Measurements from ENCODE around the gene NDUFC1. TPM values are rescaled to one million over a fixed set of nuclear protein-coding genes. Genes with fewer than 3 reads are reported as not detected.
"Not testable (repeated sequence)": the region's sequence is repeated elsewhere in the genome, so short reads cannot be mapped to it uniquely, and the experiment has no call there.

NDUFC1 gene
- 46.7 TPM for polyA plus RNA-seq (2013, experiment 1 of 2; ENCODE audit: insufficient read length)
- polyA plus RNA-seq (2013, experiment 2 of 2; ENCODE audit: insufficient read length): 51.8 TPM

- DNase-seq: peak; percentile 29
Measured at GRCh38 chr4:139301821-139302611, at the start of gene NDUFC1. Gene NDUFC1, minus strand, starts transcription at chr4:139302477. Its CDS starts 6,679 bp downstream, at chr4:139295798.

- DNase-seq: no peak
Measured at GRCh38 chr4:139337612-139338011, 35.3 kb upstream of the NDUFC1 start.

GRCh38 chr4:139333046-139333445, 30.8 kb upstream of the NDUFC1 start:
- no peak for DNase-seq

DNA sequence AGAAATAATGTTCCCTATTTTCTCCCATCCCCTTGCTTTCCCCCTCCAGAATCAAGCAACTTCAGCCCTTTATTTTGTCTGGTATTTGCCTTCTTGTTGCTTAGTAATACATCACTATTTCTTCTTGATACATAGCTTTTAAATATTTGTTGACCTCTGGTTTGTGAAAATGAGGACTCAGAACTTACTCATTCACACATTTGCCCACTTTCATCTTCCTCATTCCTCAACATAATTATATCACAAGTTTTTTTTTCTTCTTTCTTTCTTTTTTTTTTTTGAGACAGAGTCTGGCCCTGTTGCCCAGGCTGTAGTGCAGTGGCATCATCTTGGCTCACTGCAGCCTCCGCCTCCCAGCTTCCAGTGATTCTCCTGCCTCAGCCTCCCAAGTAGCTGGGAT, 28.9 kb upstream of the NDUFC1 start:
- DNase-seq: peak; percentile 29

- DNase-seq: no peak
Measured at GRCh38 chr4:139330283-139330682, 28.0 kb upstream of the NDUFC1 start.

- DNase-seq: no peak
Measured at GRCh38 chr4:139329665-139330200, 27.5 kb upstream of the NDUFC1 start.

DNA sequence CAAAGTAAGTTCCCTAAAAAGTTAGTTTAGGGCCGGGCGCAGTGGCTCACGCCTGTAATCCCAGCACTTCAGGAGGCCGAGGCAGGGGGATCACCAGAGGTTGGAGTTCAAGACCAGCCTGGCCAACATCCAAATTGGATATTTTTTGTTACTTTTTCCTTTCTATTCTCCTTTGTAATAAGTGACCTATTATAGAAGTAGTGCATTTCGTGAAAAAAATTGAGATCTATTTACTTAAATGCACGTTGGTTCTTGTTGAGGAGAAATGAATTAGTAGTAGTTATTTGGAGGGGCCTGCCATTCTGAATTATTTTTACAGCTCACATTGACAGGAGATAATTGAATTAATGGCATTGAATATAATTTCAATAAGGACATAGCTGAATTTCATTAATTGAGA, 22.3 kb upstream of the NDUFC1 start:
- DNase-seq: no peak

DNA sequence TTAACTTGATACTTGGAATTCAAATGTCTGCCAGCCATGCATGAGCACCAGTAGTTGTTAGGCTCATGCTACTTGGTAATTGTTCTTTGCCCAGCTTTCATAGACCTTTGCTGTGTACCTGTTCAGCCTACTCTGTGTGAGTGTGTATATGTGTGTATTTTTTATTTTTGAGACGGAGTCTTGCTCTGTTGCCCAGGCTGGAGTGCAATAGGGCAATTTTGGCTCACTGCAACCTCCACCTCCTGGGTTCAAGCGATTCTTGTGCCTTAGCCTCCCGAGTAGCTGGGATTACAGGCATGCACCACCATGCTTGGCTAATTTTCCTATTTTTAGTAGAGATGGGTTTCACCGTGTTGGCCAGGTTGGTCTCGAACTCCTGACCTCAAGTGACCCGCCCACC, 20.3 kb upstream of the NDUFC1 start:
- DNase-seq: not testable (repeated sequence)

DNA sequence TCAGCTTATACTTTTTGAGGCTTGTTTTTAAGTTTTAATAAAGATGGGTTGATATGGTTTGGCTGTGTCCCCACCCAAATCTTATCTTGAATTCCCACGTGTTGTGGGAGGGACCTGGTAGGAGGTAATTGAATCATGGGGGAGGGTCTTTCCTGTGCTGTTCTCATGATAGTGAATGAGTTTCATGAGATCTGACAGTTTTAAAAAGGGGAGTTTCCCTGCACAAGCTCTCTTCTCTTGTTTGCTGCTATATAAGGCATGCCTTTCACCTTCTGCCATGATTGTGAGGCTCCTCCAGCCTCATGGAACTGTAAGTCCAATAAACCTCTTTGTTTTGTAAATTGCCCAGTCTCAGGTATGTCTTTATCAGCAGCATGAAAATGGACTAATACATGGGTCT, 19.8 kb upstream of the NDUFC1 start:
- DNase-seq: not testable (repeated sequence)

GRCh38 chr4:139319571-139319970, 17.3 kb upstream of the NDUFC1 start:
- DNase-seq: no peak

DNA sequence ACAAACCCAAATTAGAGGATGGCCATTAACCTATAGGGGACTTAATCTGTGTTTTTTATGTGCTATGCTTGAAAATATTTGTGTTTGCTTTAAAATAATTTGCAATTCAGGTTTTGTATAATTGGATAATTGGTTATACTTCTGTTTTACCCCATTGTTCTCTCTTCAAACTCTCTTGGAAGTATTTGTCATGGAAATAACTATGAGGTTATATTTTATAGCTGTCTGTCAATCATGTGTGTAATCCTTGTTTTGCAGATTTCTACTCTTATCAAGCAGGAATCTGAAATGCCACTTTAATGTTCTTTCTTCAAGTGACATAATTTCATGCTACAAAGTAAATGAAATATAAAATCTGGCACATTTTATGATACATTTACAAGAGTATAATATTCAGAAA, 15.4 kb upstream of the NDUFC1 start:
- no peak for DNase-seq

- DNase-seq: no peak
Measured at GRCh38 chr4:139316733-139317132, 14.5 kb upstream of the NDUFC1 start.

DNA sequence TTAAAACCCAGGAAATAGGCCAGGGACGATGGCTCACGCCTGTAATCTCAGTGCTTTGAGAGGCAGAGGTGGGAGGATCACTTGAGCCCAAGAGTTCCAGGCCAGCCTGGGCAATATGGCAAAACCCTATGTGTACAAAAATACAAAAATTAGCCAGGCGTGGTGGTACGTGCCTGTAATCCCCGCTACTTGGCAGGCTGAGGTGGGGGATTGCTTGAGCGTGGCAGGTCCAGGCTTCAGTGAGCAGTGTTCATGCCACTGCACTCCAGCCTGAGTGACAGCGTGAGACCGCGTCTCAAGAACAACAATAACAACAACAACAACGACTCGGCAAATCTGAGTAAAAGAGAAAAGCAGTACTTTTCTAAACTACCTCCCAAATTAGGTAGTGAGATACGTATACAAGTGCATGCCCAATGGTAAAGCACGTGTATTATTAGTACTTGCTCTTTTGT, 13.0 kb upstream of the NDUFC1 start:
- no peak for DNase-seq

DNA sequence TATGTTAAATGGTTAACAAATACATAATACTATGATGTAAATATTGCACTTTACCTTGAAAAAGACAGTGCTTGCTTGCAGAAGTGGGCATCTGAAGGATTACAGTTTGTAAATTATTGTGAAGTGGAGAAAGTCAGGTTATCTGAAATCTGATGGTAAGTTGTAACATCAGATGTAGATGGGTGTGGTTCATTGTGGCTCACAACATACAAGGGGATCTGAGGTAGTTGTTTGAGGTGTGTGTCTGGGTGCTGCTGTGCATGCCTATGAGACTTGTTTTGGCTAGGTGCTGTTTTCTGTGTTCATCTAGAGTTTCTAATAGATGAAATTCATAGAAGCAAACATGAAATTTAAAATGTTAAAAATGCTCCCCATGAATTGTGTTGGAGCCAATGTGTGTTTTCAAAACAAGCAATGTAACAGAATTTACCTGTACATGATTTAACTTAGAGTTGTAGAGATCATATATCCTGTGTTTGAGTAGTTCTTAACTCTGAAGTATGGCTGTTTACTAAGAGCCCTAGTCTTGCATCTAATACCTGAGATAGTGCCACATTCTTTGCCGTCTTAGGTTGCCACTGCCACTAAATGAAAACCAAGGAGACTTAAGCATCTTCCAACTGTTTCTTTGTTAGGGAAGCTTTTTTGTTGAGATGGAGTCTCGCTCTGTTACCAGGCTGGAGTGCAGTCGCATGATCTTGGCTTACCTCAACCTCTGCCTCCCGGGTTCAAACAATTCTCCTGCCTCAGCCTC, 11.9 kb upstream of the NDUFC1 start:
- DNase-seq: no peak

DNA sequence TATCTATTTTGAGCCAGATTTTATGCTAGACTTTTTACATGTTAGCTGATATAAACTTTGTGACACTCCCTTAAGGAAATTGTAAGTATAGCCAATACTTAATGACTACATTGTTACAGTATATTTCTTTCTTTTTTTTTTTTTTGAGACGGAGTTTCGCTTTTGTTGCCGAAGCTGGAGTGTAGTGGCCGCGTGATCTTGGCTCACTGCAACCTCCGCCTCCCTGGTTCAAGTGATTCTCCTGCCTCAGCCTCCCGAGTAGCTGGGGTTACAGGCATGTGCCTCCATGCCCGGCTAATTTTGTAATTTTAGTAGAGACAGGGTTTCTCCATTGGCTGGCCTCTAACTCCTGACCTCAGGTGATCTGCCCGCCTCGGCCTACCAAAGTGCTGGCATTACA, 11.1 kb upstream of the NDUFC1 start:
- DNase-seq: not testable (repeated sequence)

- no peak for DNase-seq
Measured at GRCh38 chr4:139312552-139313332, 10.5 kb upstream of the NDUFC1 start.

- DNase-seq: no peak
Measured at GRCh38 chr4:139311909-139312308, 9.6 kb upstream of the NDUFC1 start.

DNA sequence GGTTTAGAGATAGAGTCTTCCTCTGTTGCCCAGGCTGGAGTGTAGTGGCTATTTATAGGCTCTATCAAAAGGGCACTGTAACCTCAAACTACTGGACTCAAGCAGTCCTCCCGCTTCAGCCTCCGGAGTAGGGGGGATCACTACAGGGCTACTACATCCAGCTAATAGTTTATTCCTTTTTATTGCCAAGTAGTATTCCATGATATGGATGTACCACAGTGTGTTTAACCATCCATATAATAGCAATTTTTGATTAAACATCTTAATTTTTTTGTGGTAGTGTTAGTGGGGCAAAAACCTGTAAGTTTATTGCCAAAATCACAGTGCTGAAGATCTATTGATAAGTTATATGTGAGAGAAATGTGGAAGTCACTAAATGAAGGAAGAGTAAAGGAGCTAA, 2.6 kb upstream of the NDUFC1 start:
- no peak for DNase-seq

GRCh38 chr4:139301113-139301820, 1.0 kb downstream of the NDUFC1 start, which contains the start of gene NAA15:
Gene NAA15, plus strand, starts transcription at chr4:139301505. Its CDS starts 273 bp downstream, at chr4:139301778.
- peak; percentile 98 for DNase-seq

GRCh38 chr4:139300431-139301112, 1.7 kb downstream of the NDUFC1 start:
- peak; percentile 49 for DNase-seq

DNA sequence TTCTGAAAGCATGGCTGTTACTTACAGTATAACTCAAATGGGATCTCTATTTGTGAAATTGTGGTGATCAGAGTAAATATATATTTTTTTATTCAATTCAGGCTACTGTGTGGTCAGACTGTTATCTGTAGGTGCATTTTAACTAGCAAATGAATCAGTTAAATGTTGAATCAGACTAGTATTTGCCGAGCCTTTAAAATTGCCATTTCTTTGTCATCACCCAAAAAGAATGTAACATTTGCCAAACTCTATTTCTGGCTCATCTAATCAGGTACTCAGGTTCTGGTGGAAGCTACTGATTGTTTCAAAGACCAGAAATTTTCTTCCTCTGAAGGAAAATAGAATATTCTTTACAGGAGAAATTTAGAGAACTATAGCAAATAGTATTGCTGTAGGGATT, 2.7 kb downstream of the NDUFC1 start:
- DNase-seq: peak; percentile 21
